Measurements from ENCODE around the gene IQUB. TPM values are rescaled to one million over a fixed set of nuclear protein-coding genes. Genes with fewer than 3 reads are reported as not detected.

IQUB gene
- total and polyA plus RNA-seq, 2 experiments from 2014 or later, result 0.97 to 2.2 TPM

DNA sequence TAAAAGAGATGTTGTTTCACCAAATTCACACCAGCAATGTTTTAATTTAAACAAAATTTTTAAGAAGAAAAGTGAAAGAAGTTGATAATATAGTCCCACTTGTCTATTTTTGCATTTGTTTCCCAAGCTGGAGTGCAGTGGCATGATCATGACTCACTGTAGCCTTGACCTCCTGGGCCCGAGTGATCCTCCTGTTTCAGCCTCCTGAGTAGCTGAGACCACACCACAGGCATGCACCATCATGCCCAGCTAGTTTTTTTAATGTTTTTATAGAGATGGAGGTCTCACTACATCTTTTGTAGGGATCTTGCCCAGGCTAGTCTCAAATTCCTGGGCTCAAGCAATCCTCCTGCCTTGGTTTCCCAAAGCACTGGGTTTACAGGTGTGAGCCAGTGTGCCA lies 37.3 kb upstream of the IQUB start:
- no peak overlapping the region for H3K27ac ChIP-seq
- H3K27me3 ChIP-seq, result no peaks in the 10 kb centered on the region
- 89% methylated on average over 1 of the region's 1 CpG for WGBS (ENCODE audit: low lambda C conversion rate, missing lambda C conversion rate)
- H3K4me3 ChIP-seq, result no peak overlapping the region
- H3K79me2 ChIP-seq, result no peaks in the 10 kb centered on the region
- H3K9me3 ChIP-seq (ENCODE audit: low read depth), result no peaks in the 10 kb centered on the region
- no peaks in the 10 kb centered on the region for H3K9me2 ChIP-seq (replicated peaks; ENCODE audit: insufficient read depth)
- TF ChIP-seq CTCF (IDR thresholded peaks at IDR 0.05; ENCODE audit: poor library complexity), result no peak
- TF ChIP-seq EZH2 (IDR thresholded peaks at IDR 0.05; ENCODE audit: borderline replicate concordance), result no peak
- H4K20me1 ChIP-seq (ENCODE audit: insufficient read depth, poor library complexity, severe bottlenecking), result no peaks in the 10 kb centered on the region
- H3K4me2 ChIP-seq, result no peak overlapping the region
- H3K36me3 ChIP-seq (replicated peaks; ENCODE audit: insufficient read depth, low read depth), result no peaks in the 10 kb centered on the region
- H2AFZ ChIP-seq, result no peak overlapping the region
- DNase-seq (ENCODE audit: low spot score), result no peak
- no peaks in the 10 kb centered on the region for H3K4me1 ChIP-seq (ENCODE audit: insufficient read depth)

- Histone ChIP-seq H3K9me2 (replicated peaks; ENCODE audit: insufficient read depth) (no peaks in the 10 kb centered on the region), H3K9me3 (ENCODE audit: low read depth) (no peaks in the 10 kb centered on the region), H3K36me3 (replicated peaks; ENCODE audit: insufficient read depth, low read depth) (no peaks in the 10 kb centered on the region), H4K20me1 (ENCODE audit: insufficient read depth, poor library complexity, severe bottlenecking) (no peaks in the 10 kb centered on the region), H3K4me3 (no peak overlapping the region), H3K79me2 (no peaks in the 10 kb centered on the region), H3K4me2 (no peak overlapping the region), H3K27me3 (no peaks in the 10 kb centered on the region), H2AFZ (no peak overlapping the region), H3K27ac (no peak overlapping the region), H3K4me1 (ENCODE audit: insufficient read depth) (no peaks in the 10 kb centered on the region)
- 71% methylated on average over 1 of the region's 1 CpG for WGBS (ENCODE audit: low lambda C conversion rate, missing lambda C conversion rate)
- TF ChIP-seq CTCF (IDR thresholded peaks at IDR 0.05; ENCODE audit: poor library complexity) (no peak), EZH2 (IDR thresholded peaks at IDR 0.05; ENCODE audit: borderline replicate concordance) (no peak), EZH2phosphoT487 (IDR thresholded peaks at IDR 0.05; ENCODE audit: low read depth, severe bottlenecking, unreplicated experiment) (no peak)
- no peak for DNase-seq (ENCODE audit: low spot score)
Measured at GRCh38 chr7:123571187-123571586, 36.8 kb upstream of the IQUB start.

DNA sequence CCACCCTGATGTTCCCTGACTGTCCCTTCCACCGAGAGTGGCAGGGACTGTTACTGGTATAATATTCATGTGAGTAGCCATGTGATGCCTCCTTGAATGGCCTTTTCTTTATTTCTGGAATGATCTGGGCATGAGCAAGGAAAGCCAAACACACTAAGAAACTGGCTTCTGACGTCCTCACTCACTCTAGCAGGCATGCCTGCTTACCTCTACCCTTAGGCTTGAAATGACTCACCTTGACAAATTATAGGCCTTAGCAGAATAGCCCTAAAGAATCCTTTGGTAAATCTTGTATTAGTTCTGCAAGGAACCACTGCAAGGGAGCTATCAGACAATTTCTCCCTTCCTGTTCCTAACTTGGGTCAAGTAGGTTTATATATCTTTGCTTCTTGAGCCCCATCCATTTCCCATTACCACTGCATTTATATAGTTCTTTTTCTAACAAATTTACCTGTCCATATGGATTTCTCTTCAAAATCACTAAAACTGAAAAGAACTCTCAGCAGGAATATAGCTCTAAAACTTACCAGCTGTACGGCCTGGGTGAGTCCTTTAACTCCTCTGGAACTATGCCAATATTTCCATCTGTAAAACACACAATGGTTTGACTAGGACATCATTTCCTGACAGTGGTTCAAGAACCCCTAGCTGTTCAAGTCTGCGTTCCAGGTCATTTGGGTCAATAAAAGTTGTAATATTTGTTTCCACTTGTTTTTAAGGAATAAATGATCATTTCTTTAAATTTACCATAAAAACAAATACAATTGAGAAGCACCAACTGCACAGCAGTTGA lies 36.2 kb upstream of the IQUB start:
- H3K4me3 ChIP-seq, result no peak overlapping the region
- no peaks in the 10 kb centered on the region for H3K9me3 ChIP-seq (ENCODE audit: low read depth)
- WGBS (ENCODE audit: low lambda C conversion rate, missing lambda C conversion rate), result 65% methylated on average over 4 of the region's 4 CpGs
- no peak overlapping the region for H2AFZ ChIP-seq
- no peak overlapping the region for H3K4me2 ChIP-seq
- H4K20me1 ChIP-seq (ENCODE audit: insufficient read depth, poor library complexity, severe bottlenecking), result no peaks in the 10 kb centered on the region
- H3K79me2 ChIP-seq, result no peaks in the 10 kb centered on the region
- no peaks in the 10 kb centered on the region for H3K36me3 ChIP-seq (replicated peaks; ENCODE audit: insufficient read depth, low read depth)
- TF ChIP-seq EZH2 (IDR thresholded peaks at IDR 0.05; ENCODE audit: borderline replicate concordance), result no peak
- TF ChIP-seq CTCF (IDR thresholded peaks at IDR 0.05; ENCODE audit: poor library complexity), result no peak
- TF ChIP-seq EZH2phosphoT487 (IDR thresholded peaks at IDR 0.05; ENCODE audit: low read depth, severe bottlenecking, unreplicated experiment), result no peak
- H3K27ac ChIP-seq, result no peak overlapping the region
- no peaks in the 10 kb centered on the region for H3K4me1 ChIP-seq (ENCODE audit: insufficient read depth)
- H3K9me2 ChIP-seq (replicated peaks; ENCODE audit: insufficient read depth), result no peaks in the 10 kb centered on the region
- DNase-seq (ENCODE audit: low spot score), result no peak
- no peaks in the 10 kb centered on the region for H3K27me3 ChIP-seq
